OCI-LY1 (cell line): Measurements from ENCODE around the gene PTPA.

Experiments
- H2AFZ ChIP-seq: fragments of 200-600 bp; sonication (generic), shearing (Covaris generic); 2 replicates; pipeline ENCODE4 v1.6.0; 2014; ENCODE audit warnings: antibody characterized with exemption, mild to moderate bottlenecking, low read length
- H3F3A ChIP-seq: fragments of 200-600 bp; sonication (generic), shearing (Covaris generic); 2 replicates; pipeline ENCODE4 v1.6.0; 2014; ENCODE audit warnings: mild to moderate bottlenecking, antibody characterized with exemption, low read length, moderate library complexity; ENCODE audit not compliant: insufficient read depth
- H3K27ac ChIP-seq: fragments of 200-600 bp; sonication (generic); 2 replicates; pipeline ENCODE4 v1.5.1; 2014; ENCODE audit warnings: low read length, mixed run types, mild to moderate bottlenecking, low read depth; ENCODE audit not compliant: poor library complexity, severe bottlenecking
- H3K27me3 ChIP-seq: fragments of 200-600 bp; sonication (generic); 2 replicates; pipeline ENCODE4 v1.6.0; 2014; ENCODE audit warnings: antibody characterized with exemption, mild to moderate bottlenecking, low read length, moderate library complexity; ENCODE audit not compliant: insufficient read depth
- H3K36me3 ChIP-seq: fragments of 200-600 bp; sonication (generic); 2 replicates; pipeline ENCODE4 v1.6.1; 2014; ENCODE audit warnings: mild to moderate bottlenecking, antibody characterized with exemption, low read length, moderate library complexity, mixed read lengths; ENCODE audit not compliant: insufficient read depth
- H3K4me1 ChIP-seq: fragments of 200-600 bp; sonication (generic); 2 replicates; pipeline ENCODE4 v1.5.1; 2014; ENCODE audit warnings: mild to moderate bottlenecking, low read length, moderate library complexity; ENCODE audit not compliant: insufficient read depth, severe bottlenecking
- H3K4me2 ChIP-seq: fragments of 200-600 bp; sonication (generic), shearing (Covaris generic); 2 replicates; pipeline ENCODE4 v1.6.1; 2014; ENCODE audit warnings: low read length
- H3K4me3 ChIP-seq: fragments of 200-600 bp; sonication (generic); 2 replicates; pipeline ENCODE4 v1.5.1; 2014; ENCODE audit warnings: low read length, low read depth, mild to moderate bottlenecking, mixed read lengths; ENCODE audit not compliant: poor library complexity, severe bottlenecking
- H3K79me2 ChIP-seq: fragments of 200-600 bp; shearing (Covaris generic); 2 replicates; pipeline ENCODE4 v1.6.1; 2016; ENCODE audit warnings: mixed run types, low read length, mixed read lengths; ENCODE audit not compliant: insufficient read depth
- H3K9ac ChIP-seq: fragments of 200-600 bp; sonication (generic), shearing (Covaris generic); 2 replicates; pipeline ENCODE4 v1.6.1; 2014; ENCODE audit warnings: mild to moderate bottlenecking, low read length, mixed read lengths
- H3K9me2 ChIP-seq: fragments of 200-600 bp; sonication (generic), shearing (Covaris generic); 2 replicates; pipeline ENCODE4 v1.6.1; 2014; ENCODE audit warnings: low read depth, mild to moderate bottlenecking, low read length, mixed read lengths
- H3K9me3 ChIP-seq: fragments of 200-600 bp; shearing (Covaris generic); 2 replicates; pipeline ENCODE4 v1.6.1; 2014; ENCODE audit warnings: low read length, mixed read lengths
- H4K20me1 ChIP-seq: fragments of 200-600 bp; sonication (generic), shearing (Covaris generic); 2 replicates; pipeline ENCODE4 v1.6.0; 2016; ENCODE audit warnings: mild to moderate bottlenecking, low read length; ENCODE audit not compliant: insufficient read depth
- EZH2 ChIP-seq: fragments of 200-600 bp; sonication (generic), shearing (Covaris generic); IDR thresholded peaks from 2 replicates; pipeline ENCODE4 v1.8.0; 2017; ENCODE audit warnings: borderline replicate concordance, mixed run types, mild to moderate bottlenecking, antibody characterized with exemption, low read length, moderate library complexity, mixed read lengths
- TF ChIP-seq, protein P1 (sequence below): fragments of 200-600 bp; sonication (generic), shearing (Covaris generic); IDR thresholded peaks from 2 replicates; pipeline ENCODE4 v1.5.1; 2017; ENCODE audit warnings: mild to moderate bottlenecking, antibody characterized with exemption, low read length, moderate library complexity, mixed read lengths

PTPA gene

DNA sequence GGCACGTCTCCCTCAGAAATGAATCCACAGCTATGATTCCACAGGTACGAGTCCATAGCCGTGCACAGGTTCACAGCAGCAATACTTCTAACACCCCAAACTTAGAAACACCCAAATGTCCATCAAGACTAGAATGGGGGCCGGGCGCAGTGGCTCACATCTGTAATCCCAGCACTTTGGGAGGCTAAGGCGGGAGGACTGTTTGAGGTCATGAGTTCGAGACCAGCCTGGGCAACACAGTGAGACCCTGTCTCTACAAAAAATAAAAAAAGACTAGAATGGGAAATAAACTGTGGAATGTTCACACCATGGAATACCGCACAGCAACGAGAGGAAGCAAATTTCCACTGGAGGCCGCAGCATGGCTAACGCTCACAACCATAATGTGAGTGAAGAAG is 34.6 kb upstream of the PTPA start:
- Histone ChIP-seq H3F3A (no peaks in the 10 kb centered on the region), H3K27me3 (no peaks in the 10 kb centered on the region), H4K20me1 (no peaks in the 10 kb centered on the region), H3K4me2 (no peak overlapping the region), H2AFZ (no peak overlapping the region), H3K9me3 (no peaks in the 10 kb centered on the region), H3K79me2 (peaks cover under 1% of the 10 kb centered on the region; the same call in 1 of the 2 replicates), H3K4me3 (no peak overlapping the region), H3K36me3 (0 out of 2 replicates have a peak, but pooled peaks cover under 1% of the 10 kb centered on the region), H3K27ac (no peak overlapping the region), H3K9me2 (no peaks in the 10 kb centered on the region), H3K4me1 (peaks cover 14% of the 10 kb centered on the region), H3K9ac (no peak overlapping the region)
- TF ChIP-seq EZH2, result no peak
- TF ChIP-seq, protein P1, sequence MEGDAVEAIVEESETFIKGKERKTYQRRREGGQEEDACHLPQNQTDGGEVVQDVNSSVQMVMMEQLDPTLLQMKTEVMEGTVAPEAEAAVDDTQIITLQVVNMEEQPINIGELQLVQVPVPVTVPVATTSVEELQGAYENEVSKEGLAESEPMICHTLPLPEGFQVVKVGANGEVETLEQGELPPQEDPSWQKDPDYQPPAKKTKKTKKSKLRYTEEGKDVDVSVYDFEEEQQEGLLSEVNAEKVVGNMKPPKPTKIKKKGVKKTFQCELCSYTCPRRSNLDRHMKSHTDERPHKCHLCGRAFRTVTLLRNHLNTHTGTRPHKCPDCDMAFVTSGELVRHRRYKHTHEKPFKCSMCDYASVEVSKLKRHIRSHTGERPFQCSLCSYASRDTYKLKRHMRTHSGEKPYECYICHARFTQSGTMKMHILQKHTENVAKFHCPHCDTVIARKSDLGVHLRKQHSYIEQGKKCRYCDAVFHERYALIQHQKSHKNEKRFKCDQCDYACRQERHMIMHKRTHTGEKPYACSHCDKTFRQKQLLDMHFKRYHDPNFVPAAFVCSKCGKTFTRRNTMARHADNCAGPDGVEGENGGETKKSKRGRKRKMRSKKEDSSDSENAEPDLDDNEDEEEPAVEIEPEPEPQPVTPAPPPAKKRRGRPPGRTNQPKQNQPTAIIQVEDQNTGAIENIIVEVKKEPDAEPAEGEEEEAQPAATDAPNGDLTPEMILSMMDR, result no peak

DNA sequence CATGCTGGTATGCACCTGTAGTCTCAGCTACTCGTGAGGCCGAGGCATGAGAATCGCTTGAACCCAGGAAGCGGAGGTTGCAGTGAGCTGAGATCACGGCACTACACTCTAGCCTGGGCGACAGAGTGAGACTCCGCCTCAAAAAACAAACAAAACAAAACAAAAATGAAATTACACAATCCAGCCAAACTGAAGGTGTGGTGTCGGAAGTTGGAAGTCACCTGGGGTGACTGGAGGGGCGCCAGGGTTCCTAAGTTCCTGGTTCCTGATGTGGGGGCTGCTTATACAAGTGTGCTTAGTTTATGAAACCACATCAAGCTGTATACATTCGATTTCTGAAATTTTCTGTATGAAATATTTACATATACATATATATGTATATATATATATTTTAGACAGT is 34.0 kb upstream of the PTPA start:
- no peak overlapping the region for H2AFZ ChIP-seq

DNA sequence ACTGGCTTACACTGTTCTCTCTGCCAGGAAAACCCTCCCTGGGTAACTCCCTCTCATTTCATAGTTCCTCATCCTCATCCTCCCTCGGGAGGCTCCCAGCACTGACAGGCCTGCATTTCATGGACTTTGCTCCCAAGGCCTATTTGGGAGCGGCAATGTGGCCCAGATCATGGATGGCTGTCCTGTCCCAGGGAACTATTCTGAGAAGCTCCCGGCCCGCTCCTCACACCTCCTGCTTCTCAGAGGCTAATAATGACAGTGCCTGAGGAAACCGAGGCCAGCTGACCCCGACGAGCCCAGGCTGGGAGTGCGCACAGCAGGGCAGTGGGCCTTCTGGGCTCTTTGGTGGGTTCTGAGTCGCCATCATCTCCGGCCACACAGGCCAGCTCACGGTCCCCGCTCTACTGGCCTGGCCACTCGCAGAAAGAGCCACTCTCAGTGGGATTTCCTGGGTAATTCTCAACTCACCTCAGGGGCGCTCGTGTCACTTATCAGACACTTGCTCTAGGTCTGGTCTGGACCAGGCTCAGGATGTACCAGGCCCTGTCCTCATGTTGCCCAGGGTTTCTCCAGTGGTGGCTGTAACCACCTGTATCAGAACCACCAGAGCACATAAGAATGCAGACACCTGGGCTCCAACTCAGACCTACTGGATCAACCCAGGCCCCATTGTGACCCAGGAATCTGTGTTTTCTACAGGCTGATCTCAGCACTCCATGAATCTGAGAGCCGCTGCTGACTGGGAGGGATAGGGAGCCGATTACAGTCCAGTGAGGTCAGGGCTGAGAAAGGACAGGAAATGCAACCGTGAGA is 32.3 kb upstream of the PTPA start:
- H3K9me3 ChIP-seq, result no peaks in the 10 kb centered on the region
- no peaks in the 10 kb centered on the region for H3K36me3 ChIP-seq
- H3K4me2 ChIP-seq, result peak overlapping the region; percentile 96; the same call in 1 of the 2 replicates
- H3K9me2 ChIP-seq, result no peaks in the 10 kb centered on the region
- H3F3A ChIP-seq, result no peaks in the 10 kb centered on the region
- no peak overlapping the region for H3K4me3 ChIP-seq
- H4K20me1 ChIP-seq, result no peaks in the 10 kb centered on the region
- H3K79me2 ChIP-seq, result peaks cover 8% of the 10 kb centered on the region
- TF ChIP-seq, protein P1, result no peak
- no peak for TF ChIP-seq EZH2
- no peak overlapping the region for H3K9ac ChIP-seq
- H3K27me3 ChIP-seq, result no peaks in the 10 kb centered on the region
- H3K4me1 ChIP-seq, result peaks cover 27% of the 10 kb centered on the region
- no peak overlapping the region for H3K27ac ChIP-seq
- H2AFZ ChIP-seq, result no peak overlapping the region

More for the DNA sequence above, 34.0 kb upstream of the PTPA start:
- Histone ChIP-seq H3K4me3 (no peak overlapping the region), H3K9me2 (no peaks in the 10 kb centered on the region), H3K9ac (no peak overlapping the region), H3K27me3 (no peaks in the 10 kb centered on the region), H3K4me1 (peaks cover 20% of the 10 kb centered on the region), H3K27ac (no peak overlapping the region), H3F3A (no peaks in the 10 kb centered on the region), H3K36me3 (no peaks in the 10 kb centered on the region), H3K79me2 (peaks cover 7% of the 10 kb centered on the region), H3K4me2 (no peak overlapping the region), H3K9me3 (no peaks in the 10 kb centered on the region), H4K20me1 (no peaks in the 10 kb centered on the region)
- TF ChIP-seq, protein P1, result no peak
- no peak for TF ChIP-seq EZH2
